Left ventricle myocardium inferior (tissue), 1 donor: Measurements from ENCODE around the gene PRKG1. TPM values are rescaled to one million over a fixed set of nuclear protein-coding genes. Genes with fewer than 3 reads are reported as not detected.

Source experiments
- DNase-seq: peaks from one replicate; pipeline ENCODE4 v3.0.0-alpha.2; 2020
- H3K27ac ChIP-seq: fragments of 200-600 bp; replicated peaks from 2 replicates; pipeline ENCODE4 v1.8.0; 2021
- H3K27me3 ChIP-seq: fragments of 200-600 bp; 2 replicates; pipeline ENCODE4 v1.8.0; 2021; ENCODE audit warnings: low read depth
- H3K36me3 ChIP-seq: fragments of 200-600 bp; 2 replicates; pipeline ENCODE4 v1.8.0; 2021
- H3K4me1 ChIP-seq: fragments of 200-600 bp; 2 replicates; pipeline ENCODE4 v1.8.0; 2021
- H3K4me3 ChIP-seq: fragments of 200-600 bp; 2 replicates; pipeline ENCODE4 v1.8.0; 2021; ENCODE audit warnings: mild to moderate bottlenecking, moderate library complexity
- H3K9me3 ChIP-seq: fragments of 200-600 bp; replicated peaks from 2 replicates; pipeline ENCODE4 v1.8.0; 2021
- intact Hi-C: fragments of 100-400 bp; cut with micrococcal nuclease; formaldehyde crosslinking; loops from one replicate; pipeline ENCODE4 v1.11.0; 2022
- total RNA-seq: library from RNA; stranded (reverse); fragmentation: NEBNext Ultra II Directional; extraction: Animal tissue kit (Norgen Biotek cat#: 25700); gene quantifications from one replicate; pipeline ENCODE4 v1.2.1, GENCODE V29; 2021
- TF ChIP-seq, protein P1 (sequence below): fragments of 200-600 bp; IDR thresholded peaks from 2 replicates; pipeline ENCODE4 v1.8.0; 2021; ENCODE audit warnings: antibody characterized with exemption, mild to moderate bottlenecking, borderline replicate concordance
- donor health status: DM: no; HTN: yes; CAD: no; lungs with severe emphysema.

PRKG1 gene
- total RNA-seq, 1 donor from 2014 or later, result 38.9 TPM

DNA sequence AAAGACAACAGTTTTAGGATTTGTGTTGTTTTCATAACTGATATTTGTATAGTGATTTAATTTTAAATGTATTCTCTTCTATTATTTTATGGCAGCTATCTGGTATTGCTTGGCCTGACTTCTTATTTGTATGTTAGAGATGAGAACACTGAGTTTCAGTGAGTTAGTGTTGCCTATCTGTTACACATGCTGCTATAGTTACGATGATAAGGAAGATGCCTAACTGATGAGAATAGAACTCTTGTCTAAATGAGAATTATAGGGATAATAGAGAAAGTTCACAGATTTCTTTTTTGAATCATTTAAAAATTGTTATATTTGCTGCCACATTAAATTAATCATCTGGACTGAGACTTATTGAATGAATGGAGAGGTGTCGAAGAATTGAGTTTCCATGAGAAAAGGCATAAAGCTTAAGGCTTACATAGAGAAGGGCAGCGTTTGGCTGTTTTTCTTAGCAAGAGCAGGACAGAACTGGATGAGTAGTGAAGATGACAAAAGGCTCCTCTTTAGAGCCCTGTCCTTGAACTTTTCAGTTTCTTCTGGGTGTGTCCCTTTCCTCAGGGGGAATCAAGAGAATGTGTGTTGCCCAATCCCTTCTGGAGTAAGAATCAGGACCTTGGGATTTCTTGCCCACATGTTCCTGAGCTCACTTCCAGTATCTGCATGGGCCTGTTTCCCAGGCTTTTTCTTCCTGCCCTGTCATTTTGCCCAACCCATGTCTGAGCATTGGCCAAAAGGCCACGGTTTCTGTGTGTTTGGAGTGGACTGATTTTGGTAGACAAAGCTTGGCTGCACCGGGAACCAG is 820.7 kb downstream of the PRKG1 start:
- peaks cover 40% of the 10 kb centered on the region for H3K4me1 ChIP-seq
- H3K27me3 ChIP-seq, result no peaks in the 10 kb centered on the region
- TF ChIP-seq, protein P1, sequence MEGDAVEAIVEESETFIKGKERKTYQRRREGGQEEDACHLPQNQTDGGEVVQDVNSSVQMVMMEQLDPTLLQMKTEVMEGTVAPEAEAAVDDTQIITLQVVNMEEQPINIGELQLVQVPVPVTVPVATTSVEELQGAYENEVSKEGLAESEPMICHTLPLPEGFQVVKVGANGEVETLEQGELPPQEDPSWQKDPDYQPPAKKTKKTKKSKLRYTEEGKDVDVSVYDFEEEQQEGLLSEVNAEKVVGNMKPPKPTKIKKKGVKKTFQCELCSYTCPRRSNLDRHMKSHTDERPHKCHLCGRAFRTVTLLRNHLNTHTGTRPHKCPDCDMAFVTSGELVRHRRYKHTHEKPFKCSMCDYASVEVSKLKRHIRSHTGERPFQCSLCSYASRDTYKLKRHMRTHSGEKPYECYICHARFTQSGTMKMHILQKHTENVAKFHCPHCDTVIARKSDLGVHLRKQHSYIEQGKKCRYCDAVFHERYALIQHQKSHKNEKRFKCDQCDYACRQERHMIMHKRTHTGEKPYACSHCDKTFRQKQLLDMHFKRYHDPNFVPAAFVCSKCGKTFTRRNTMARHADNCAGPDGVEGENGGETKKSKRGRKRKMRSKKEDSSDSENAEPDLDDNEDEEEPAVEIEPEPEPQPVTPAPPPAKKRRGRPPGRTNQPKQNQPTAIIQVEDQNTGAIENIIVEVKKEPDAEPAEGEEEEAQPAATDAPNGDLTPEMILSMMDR, result no peak
- intact Hi-C loops, result no loop called here
- no peak overlapping the region for H3K4me3 ChIP-seq
- peak overlapping the region; percentile 70 for H3K27ac ChIP-seq
- no peaks in the 10 kb centered on the region for H3K9me3 ChIP-seq
- H3K36me3 ChIP-seq, result no peaks in the 10 kb centered on the region
- peak; percentile 43 for DNase-seq

GRCh38 chr10:51896849-51897248 is 822.6 kb downstream of the PRKG1 start:
- Histone ChIP-seq H3K36me3 (no peaks in the 10 kb centered on the region), H3K4me1 (peaks cover 40% of the 10 kb centered on the region), H3K9me3 (no peaks in the 10 kb centered on the region), H3K4me3 (no peak overlapping the region), H3K27ac (peak overlapping the region; percentile 70), H3K27me3 (no peaks in the 10 kb centered on the region)
- TF ChIP-seq, protein P1, result no peak
- DNase-seq, result no peak
- intact Hi-C loops, result no loop called here

DNA sequence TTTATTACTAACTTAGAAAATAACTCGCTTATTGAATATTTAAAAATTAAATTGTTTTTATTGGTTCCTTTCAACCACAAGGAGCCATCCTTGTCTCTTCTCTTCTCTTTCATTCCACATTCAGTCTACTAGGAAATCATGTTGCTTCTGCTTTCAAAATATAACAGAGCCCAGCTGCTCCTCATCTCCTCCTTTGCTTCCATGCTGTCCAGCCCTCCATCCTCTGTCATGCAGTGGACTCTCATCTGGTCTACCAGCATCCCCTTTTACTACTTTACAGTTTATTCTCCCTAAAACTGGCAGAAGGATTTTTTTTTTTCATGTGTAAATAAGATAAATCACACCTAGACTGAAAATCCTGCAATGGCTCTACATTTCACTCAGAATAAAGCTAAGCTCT is 823.3 kb downstream of the PRKG1 start:
- TF ChIP-seq, protein P1, result no peak
- Histone ChIP-seq H3K9me3 (no peaks in the 10 kb centered on the region), H3K27me3 (no peaks in the 10 kb centered on the region), H3K4me3 (no peak overlapping the region), H3K36me3 (no peaks in the 10 kb centered on the region), H3K27ac (peak overlapping the region; percentile 59), H3K4me1 (peaks cover 40% of the 10 kb centered on the region)
- intact Hi-C loops, result no loop called here
- DNase-seq, result no peak

DNA sequence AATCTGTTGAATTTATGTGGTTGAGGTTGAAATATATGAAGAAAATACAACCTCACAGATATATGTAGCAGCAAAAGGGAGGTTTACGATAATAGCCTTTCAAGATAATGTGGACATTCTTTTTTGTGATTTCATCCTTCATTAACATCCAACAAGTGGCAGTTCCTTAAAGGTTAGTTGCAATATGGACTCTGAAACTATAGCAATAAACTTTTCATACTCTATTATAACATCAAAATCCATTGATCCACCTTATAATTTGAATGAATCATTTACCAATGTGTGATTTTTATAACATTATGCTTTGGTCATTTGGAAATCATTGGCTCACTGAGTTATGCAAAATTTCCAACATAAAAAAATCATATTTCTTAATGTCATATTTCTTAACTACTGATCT is 825.9 kb downstream of the PRKG1 start:
- intact Hi-C loops, result no loop called here
- DNase-seq, result no peak
- Histone ChIP-seq H3K27ac (no peak overlapping the region), H3K9me3 (no peaks in the 10 kb centered on the region), H3K4me1 (peaks cover 20% of the 10 kb centered on the region), H3K27me3 (no peaks in the 10 kb centered on the region), H3K36me3 (no peaks in the 10 kb centered on the region), H3K4me3 (no peak overlapping the region)
- TF ChIP-seq, protein P1, result no peak

DNA sequence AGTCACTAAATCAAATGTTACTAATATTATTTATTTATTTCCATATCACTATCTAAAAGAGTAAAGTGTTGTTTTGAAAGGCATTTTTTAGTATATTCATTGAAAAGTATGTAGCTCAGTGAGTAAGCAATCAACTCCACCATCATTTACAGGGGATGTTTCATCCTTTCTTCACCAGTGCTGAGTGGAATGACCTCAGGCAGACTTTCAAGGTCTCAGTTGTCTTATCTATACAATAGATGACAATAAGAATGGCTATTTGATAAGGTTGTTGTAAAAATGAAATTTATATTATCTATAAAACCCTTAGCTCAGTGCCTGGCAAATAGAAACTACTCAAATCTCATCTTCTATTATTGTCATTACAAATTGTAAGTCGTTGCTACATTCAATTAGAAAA is 829.4 kb downstream of the PRKG1 start:
- H3K4me1 ChIP-seq, result no peaks in the 10 kb centered on the region
- H3K36me3 ChIP-seq, result no peaks in the 10 kb centered on the region
- no peaks in the 10 kb centered on the region for H3K27me3 ChIP-seq
- H3K4me3 ChIP-seq, result no peak overlapping the region
- H3K27ac ChIP-seq, result no peak overlapping the region
- intact Hi-C loops, result no loop called here
- TF ChIP-seq, protein P1, result no peak
- no peak for DNase-seq
- no peaks in the 10 kb centered on the region for H3K9me3 ChIP-seq
